Glutamatergic neuron (in vitro differentiated cells): Measurements from ENCODE around the gene ZNF385A. TPM values are rescaled to one million over a fixed set of nuclear protein-coding genes. Genes with fewer than 3 reads are reported as not detected.
A peak's percentile ranks its signal among the peaks of the same experiment; 100 is the strongest.

Experiments used
- DNase-seq: peaks from one replicate; pipeline ENCODE4 v3.0.0; 2022
- H3K27ac Mint-ChIP-seq: one replicate; pipeline ENCODE4 v1.8.0; 2020; ENCODE audit warnings: mild to moderate bottlenecking, mixed read lengths, inconsistent platforms; ENCODE audit not compliant: unreplicated experiment
- H3K27me3 Mint-ChIP-seq: one replicate; pipeline ENCODE4 v1.8.0; 2020; ENCODE audit warnings: mild to moderate bottlenecking, moderate library complexity, mixed read lengths, inconsistent platforms; ENCODE audit not compliant: unreplicated experiment
- H3K36me3 Mint-ChIP-seq: one replicate; pipeline ENCODE4 v1.8.0; 2020; ENCODE audit warnings: mild to moderate bottlenecking, mixed read lengths, inconsistent platforms; ENCODE audit not compliant: unreplicated experiment
- H3K4me1 Mint-ChIP-seq: one replicate; pipeline ENCODE4 v1.8.0; 2020; ENCODE audit warnings: mild to moderate bottlenecking, low read depth, mixed read lengths, inconsistent platforms; ENCODE audit not compliant: unreplicated experiment
- H3K4me3 Mint-ChIP-seq: one replicate; pipeline ENCODE4 v1.8.0; 2020; ENCODE audit warnings: mild to moderate bottlenecking, mixed read lengths, inconsistent platforms; ENCODE audit not compliant: unreplicated experiment
- H3K9me3 Mint-ChIP-seq: one replicate; pipeline ENCODE4 v1.8.0; 2020; ENCODE audit warnings: mild to moderate bottlenecking, moderate library complexity, mixed read lengths, inconsistent platforms; ENCODE audit not compliant: unreplicated experiment
- CTCF ChIP-seq: fragments of 200-600 bp; sonication (generic); IDR thresholded peaks from one replicate; pipeline ENCODE4 v1.5.0; 2021; ENCODE audit not compliant: partially characterized antibody, unreplicated experiment
- total RNA-seq: library from RNA; stranded (reverse); fragmentation: NEBNext Ultra II Directional; extraction: Animal tissue kit (Norgen Biotek cat#: 25700); gene quantifications from one replicate; pipeline ENCODE4 v1.2.1, GENCODE V29; 2021; ENCODE audit not compliant: unreplicated experiment

Gene ZNF385A
- total RNA-seq, 1 donor from 2014 or later = 26.6 TPM

GRCh38 chr12:54371328-54372112 is 13.0 kb downstream of the ZNF385A start:
- H3K4me3 Mint-ChIP-seq = no peak overlapping the region
- H3K9me3 Mint-ChIP-seq = peaks cover 2% of the 10 kb centered on the region
- H3K4me1 Mint-ChIP-seq = peaks cover 22% of the 10 kb centered on the region
- H3K27ac Mint-ChIP-seq = no peak overlapping the region
- no peaks in the 10 kb centered on the region for H3K36me3 Mint-ChIP-seq
- DNase-seq = no peak
- TF ChIP-seq CTCF = no peak
- peaks cover 7% of the 10 kb centered on the region for H3K27me3 Mint-ChIP-seq

GRCh38 chr12:54370171-54370730 is 14.3 kb downstream of the ZNF385A start:
- no peak overlapping the region for H3K4me3 Mint-ChIP-seq

GRCh38 chr12:54369597-54370131 is 14.9 kb downstream of the ZNF385A start:
- Mint-ChIP-seq H3K4me1 (peaks cover 16% of the 10 kb centered on the region), H3K27ac (no peak overlapping the region), H3K4me3 (peak overlapping the region; percentile 70), H3K9me3 (peaks cover 2% of the 10 kb centered on the region), H3K27me3 (peaks cover 5% of the 10 kb centered on the region), H3K36me3 (no peaks in the 10 kb centered on the region)
- DNase-seq = no peak
- TF ChIP-seq CTCF = no peak

More at GRCh38 chr12:54370171-54370730, 14.3 kb downstream of the ZNF385A start:
- Mint-ChIP-seq H3K9me3 (peaks cover 2% of the 10 kb centered on the region), H3K4me1 (peaks cover 22% of the 10 kb centered on the region), H3K36me3 (no peaks in the 10 kb centered on the region), H3K27me3 (peaks cover 5% of the 10 kb centered on the region), H3K27ac (no peak overlapping the region)
- TF ChIP-seq CTCF = peak; percentile 97
- peak; percentile 89 for DNase-seq

- H3K9me3 Mint-ChIP-seq = peaks cover 2% of the 10 kb centered on the region
- H3K27me3 Mint-ChIP-seq = peaks cover 5% of the 10 kb centered on the region
- peak overlapping the region; percentile 70 for H3K4me3 Mint-ChIP-seq
- peak; percentile 96 for DNase-seq
- peaks cover 13% of the 10 kb centered on the region for H3K4me1 Mint-ChIP-seq
- H3K36me3 Mint-ChIP-seq = no peaks in the 10 kb centered on the region
- peak; percentile 71 for TF ChIP-seq CTCF
- H3K27ac Mint-ChIP-seq = peak overlapping the region; percentile 23
These were observed 15.6 kb downstream of the ZNF385A start for GRCh38 chr12:54368709-54369596.
